Body of pancreas (tissue), 4 donors: ENCODE measurements around the gene ITPK1. TPM values are rescaled to one million over a fixed set of nuclear protein-coding genes. Genes with fewer than 3 reads are reported as not detected.

Experiments used
- ATAC-seq: fragments of 150-250 bp; one replicate; pipeline ENCODE4 v1.9.1; 2016
- DNase-seq, 4 donors: peaks; one replicate each; pipeline ENCODE4 v3.0.0-alpha.2; 2019
- H3K27ac ChIP-seq, 4 donors: fragments of 200-600 bp; sonication (generic); 1 replicate in 3 of 4; 2 replicates in 1 of 4; pipeline versions ENCODE4 v1.5.1 to v1.6.1; 2016 to 2019; ENCODE audit warnings: mild to moderate bottlenecking in 1 of 4, mixed read lengths in 1 of 4, moderate library complexity in 1 of 4
- H3K27me3 ChIP-seq, 2 donors: fragments of 200-600 bp; sonication (generic); one replicate each; pipeline ENCODE4 v1.6.0; 2016; ENCODE audit warnings: mild to moderate bottlenecking in 1 of 2
- H3K36me3 ChIP-seq, 2 donors: fragments of 200-600 bp; sonication (generic); replicated peaks in 1 of 2; 2 replicates each; pipeline ENCODE4 v1.5.1; 2016; ENCODE audit warnings: low read depth in 2 of 2; ENCODE audit not compliant: insufficient read depth in 1 of 2
- H3K4me1 ChIP-seq: fragments of 200-600 bp; sonication (generic); one replicate; pipeline ENCODE4 v1.6.0; 2016
- H3K4me3 ChIP-seq, 2 donors: fragments of 200-600 bp; sonication (generic); 1 replicate in 1 of 2; 2 replicates in 1 of 2; pipeline ENCODE4 v1.5.1; 2016 to 2019
- H3K9me3 ChIP-seq, 3 donors: fragments of 200-600 bp; sonication (generic); 1 replicate in 2 of 3; 2 replicates in 1 of 3; pipeline ENCODE4 v1.5.1; 2016
- CTCF ChIP-seq, 7 experiments: fragments of 450-650 bp in 4 of 7; fragments of 200-600 bp in 3 of 7; sonication (generic) in 3 of 7; IDR thresholded peaks; one replicate each; pipeline ENCODE4 v1.5.1; 2016 to 2019; ENCODE audit warnings: antibody characterized with exemption in 7 of 7
- POLR2A ChIP-seq, 3 donors: fragments of 450-650 bp; IDR thresholded peaks; one replicate each; pipeline ENCODE4 v1.6.1; 2016; ENCODE audit warnings: antibody characterized with exemption in 3 of 3, mild to moderate bottlenecking in 2 of 3
- WGBS, 2 donors: methylation state at CpG; one replicate each; pipeline ENCODE4 v1.1.5; 2017; 5-methylcytosine and 5-hydroxymethylcytosine counted together
- intact Hi-C: fragments of 100-400 bp; cut with DNase I; formaldehyde crosslinking; loops from one replicate; pipeline ENCODE4 v1.15.1; 2023
- total RNA-seq, 2 donors: library from RNA; depleted of rRNA; stranded (reverse); fragments of >200 nt; gene quantifications; one replicate each; pipeline ENCODE4 v1.1.0, GENCODE V29; 2016

The ITPK1 gene
- total RNA-seq, 2 donors from 2014 or later: 30.1 to 32.6 TPM

GRCh38 chr14:92951261-92951660, 164.5 kb downstream of the ITPK1 start:
- Histone ChIP-seq H3K4me1 (peaks cover 6% of the 10 kb centered on the region), H3K27me3 (no peaks in the 10 kb centered on the region), H3K36me3 (peaks cover 0 to 8% of the 10 kb centered on the region in 2 donors), H3K9me3 (no peaks in the 10 kb centered on the region), H3K27ac (no peak overlapping the region), H3K4me3 (no peak overlapping the region)
- intact Hi-C loops: loop anchor here (10.0 kb wide), 1 partner anchor 194 kb away; no protein-coding TSS in a partner anchor
- DNase-seq (no peak), ATAC-seq (no peak)
- 71 to 88% methylated on average over 1 to 7 of the region's 7 CpGs for WGBS, 2 donors
- TF ChIP-seq CTCF (IDR thresholded peaks at IDR 0.05) (no peak), POLR2A (IDR thresholded peaks at IDR 0.05) (no peak)

- TF ChIP-seq POLR2A (IDR thresholded peaks at IDR 0.05) (no peak), CTCF (IDR thresholded peaks at IDR 0.05) (no peak)
- no peaks in the 10 kb centered on the region for H3K27me3 ChIP-seq
- H3K27ac ChIP-seq: no peak overlapping the region
- no peak for DNase-seq
- H3K36me3 ChIP-seq: peaks cover 0 to 8% of the 10 kb centered on the region in 2 donors
- intact Hi-C loops: loop anchor here (10.0 kb wide), 1 partner anchor 194 kb away; no protein-coding TSS in a partner anchor
- peaks cover 7% of the 10 kb centered on the region for H3K4me1 ChIP-seq
- H3K4me3 ChIP-seq: no peak overlapping the region
- no peak for ATAC-seq
- H3K9me3 ChIP-seq: no peaks in the 10 kb centered on the region
- 82 to 92% methylated on average over 2 to 6 of the region's 6 CpGs for WGBS, 2 donors
Measured at GRCh38 chr14:92950773-92951172, 165.0 kb downstream of the ITPK1 start.

GRCh38 chr14:92950193-92950540, 165.6 kb downstream of the ITPK1 start:
- Histone ChIP-seq H3K36me3 (peaks cover 0 to 8% of the 10 kb centered on the region in 2 donors), H3K27ac (no peak overlapping the region), H3K9me3 (no peaks in the 10 kb centered on the region), H3K4me1 (peaks cover 7% of the 10 kb centered on the region), H3K4me3 (no peak overlapping the region), H3K27me3 (no peaks in the 10 kb centered on the region)
- DNase-seq (no peak), ATAC-seq (no peak)
- TF ChIP-seq CTCF (IDR thresholded peaks at IDR 0.05) (no peak), POLR2A (IDR thresholded peaks at IDR 0.05) (no peak)
- 84 to 94% methylated on average over 7 of the region's 7 CpGs for WGBS, 2 donors
- intact Hi-C loops: loop anchor here (10.0 kb wide), 1 partner anchor 195 kb away; no protein-coding TSS in a partner anchor

- DNase-seq (no peak), ATAC-seq (no peak)
- Histone ChIP-seq H3K27ac (no peak overlapping the region), H3K36me3 (peaks cover 0 to 8% of the 10 kb centered on the region in 2 donors), H3K27me3 (no peaks in the 10 kb centered on the region), H3K9me3 (no peaks in the 10 kb centered on the region), H3K4me3 (no peak overlapping the region), H3K4me1 (peaks cover 7% of the 10 kb centered on the region)
- intact Hi-C loops: loop anchor here (10.0 kb wide), 1 partner anchor 195 kb away; no protein-coding TSS in a partner anchor
- 87 to 96% methylated on average over 16 to 24 of the region's 24 CpGs for WGBS, 2 donors
- TF ChIP-seq CTCF (IDR thresholded peaks at IDR 0.05) (no peak), POLR2A (IDR thresholded peaks at IDR 0.05) (no peak)
Measured at GRCh38 chr14:92949496-92950192, 166.1 kb downstream of the ITPK1 start.

- DNase-seq (no peak), ATAC-seq (no peak)
- Histone ChIP-seq H3K4me1 (peaks cover 7% of the 10 kb centered on the region), H3K4me3 (no peak overlapping the region), H3K36me3 (peaks cover 0 to 8% of the 10 kb centered on the region in 2 donors), H3K9me3 (no peaks in the 10 kb centered on the region), H3K27me3 (no peaks in the 10 kb centered on the region), H3K27ac (no peak overlapping the region)
- no peak for TF ChIP-seq CTCF (IDR thresholded peaks at IDR 0.05)
- no peak for TF ChIP-seq POLR2A (IDR thresholded peaks at IDR 0.05)
- intact Hi-C loops: no loop called here
- WGBS, 2 donors: 92 to 94% methylated on average over 7 to 11 of the region's 22 CpGs
Measured at GRCh38 chr14:92948647-92949046, 167.1 kb downstream of the ITPK1 start.
